ENCODE data around the gene SLC49A3. TPM values are rescaled to one million over a fixed set of nuclear protein-coding genes. Genes with fewer than 3 reads are reported as not detected.
"Not testable (repeated sequence)": the region's sequence is repeated elsewhere in the genome, so short reads cannot be mapped to it uniquely, and the experiment has no call there.

SLC49A3 gene
- total RNA-seq, 1 experiment from 2014 or later, result not detected

GRCh38 chr4:655464-656151 is 33.3 kb downstream of the SLC49A3 start:
- no peak for DNase-seq (ENCODE audit: extremely low read depth, low read depth)

DNA sequence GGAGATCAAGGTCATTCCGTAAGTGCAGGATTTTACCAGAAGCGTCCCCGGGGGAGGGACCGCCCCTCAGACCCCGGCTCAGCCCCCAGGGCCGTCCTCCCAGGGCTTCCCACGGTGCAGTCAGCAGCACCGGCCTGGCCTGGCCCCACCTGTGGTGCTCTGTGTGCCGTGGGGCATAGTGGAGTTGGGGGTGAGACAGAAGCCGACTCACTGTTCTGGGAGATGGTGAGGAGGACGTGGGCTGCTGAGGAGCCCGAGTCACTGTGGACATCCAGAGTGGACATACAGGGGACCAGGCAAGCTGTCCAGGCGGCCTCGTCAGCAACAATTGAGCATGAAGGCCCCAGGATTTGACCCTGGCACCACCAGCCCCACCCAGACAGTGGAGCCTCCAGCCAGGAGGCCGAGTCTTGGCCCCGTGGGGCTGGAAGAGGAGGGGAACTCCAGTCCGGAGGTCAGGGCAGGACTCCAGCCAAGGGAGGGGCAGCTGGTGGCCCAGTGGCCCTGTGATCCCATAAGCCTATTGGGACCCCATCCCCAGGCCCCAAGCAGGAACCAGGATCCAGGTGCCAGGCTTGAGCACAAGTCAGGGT is 34.0 kb downstream of the SLC49A3 start:
- no peak for DNase-seq (ENCODE audit: extremely low read depth, low read depth)

GRCh38 chr4:654503-654845 is 34.5 kb downstream of the SLC49A3 start:
- no peak for DNase-seq (ENCODE audit: extremely low read depth, low read depth)

GRCh38 chr4:653831-654502 is 35.0 kb downstream of the SLC49A3 start:
- DNase-seq (ENCODE audit: extremely low read depth, low read depth), result no peak

DNA sequence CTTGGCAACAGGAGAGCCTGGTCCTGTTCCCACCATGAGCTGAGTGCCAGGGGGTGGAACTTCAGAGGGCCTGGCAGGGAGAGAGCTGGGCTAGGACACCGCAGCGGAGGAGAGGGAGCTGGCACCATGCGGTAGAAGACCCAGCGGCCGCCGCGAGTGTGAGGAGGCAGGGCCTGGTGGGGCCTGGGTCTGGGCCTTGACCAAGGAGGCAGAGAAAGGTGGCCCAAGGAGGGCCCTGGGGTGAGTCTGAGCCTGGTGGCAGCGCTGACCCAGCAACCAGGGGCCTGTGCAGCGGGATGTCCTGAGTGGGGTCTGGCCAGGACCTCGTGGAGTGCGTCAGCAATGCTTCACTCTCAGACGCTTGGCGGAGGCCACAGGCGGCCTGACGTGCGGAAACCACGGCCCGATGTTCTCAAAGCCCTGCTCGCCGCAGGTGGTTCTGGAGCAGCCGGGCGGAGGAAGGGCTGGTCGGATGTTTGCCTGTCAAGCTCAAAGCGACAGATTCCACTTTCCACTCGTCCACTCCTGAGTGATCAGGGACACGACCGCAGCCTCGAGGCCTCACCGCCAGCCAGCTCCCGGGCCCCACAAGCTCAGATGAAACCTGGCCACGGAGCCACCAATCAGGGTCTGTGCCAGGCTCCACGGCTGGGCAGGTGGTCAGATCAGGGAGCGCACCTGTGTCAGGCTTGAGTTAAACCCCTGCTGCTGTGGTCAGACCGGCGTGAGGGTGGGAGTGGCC is 35.7 kb downstream of the SLC49A3 start:
- no peak for DNase-seq (ENCODE audit: extremely low read depth, low read depth)

DNA sequence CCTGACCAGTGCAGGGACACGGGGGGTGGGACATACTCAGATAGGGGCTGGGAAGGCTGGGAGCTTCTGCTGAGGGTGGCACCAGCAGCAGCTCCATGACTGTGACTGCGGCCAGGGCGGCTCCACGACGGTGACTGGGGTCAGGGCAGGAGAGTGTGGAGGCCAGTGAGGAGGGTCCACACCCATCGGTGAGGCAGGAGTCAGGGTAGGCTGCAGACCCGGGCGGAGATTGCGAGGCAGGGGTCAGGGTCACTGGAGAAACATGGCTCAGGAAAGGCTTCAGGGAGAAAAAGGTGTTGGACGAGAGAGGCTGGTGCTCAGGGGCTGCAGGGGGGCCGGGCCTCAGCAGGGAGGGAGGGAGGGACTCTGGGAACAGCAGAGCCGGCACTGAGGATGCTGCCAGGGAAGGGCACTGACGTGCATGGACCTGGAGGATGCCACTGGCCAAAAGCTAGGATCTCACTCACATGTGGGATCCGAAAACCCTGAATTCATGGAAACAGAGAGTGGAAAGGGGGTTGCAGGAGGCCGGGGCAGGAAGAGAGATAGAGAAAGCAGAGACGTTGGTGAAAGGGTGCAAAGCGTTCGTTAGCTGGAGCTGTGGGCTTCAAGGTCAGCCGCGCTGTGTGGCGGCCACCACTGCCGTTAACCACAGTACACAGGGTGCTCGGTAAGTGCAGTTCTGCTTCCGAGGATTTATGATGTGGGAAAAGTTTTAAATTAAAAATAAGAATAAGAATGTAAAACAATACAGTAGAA is 36.9 kb downstream of the SLC49A3 start:
- DNase-seq (ENCODE audit: extremely low read depth, low read depth), result no peak

DNA sequence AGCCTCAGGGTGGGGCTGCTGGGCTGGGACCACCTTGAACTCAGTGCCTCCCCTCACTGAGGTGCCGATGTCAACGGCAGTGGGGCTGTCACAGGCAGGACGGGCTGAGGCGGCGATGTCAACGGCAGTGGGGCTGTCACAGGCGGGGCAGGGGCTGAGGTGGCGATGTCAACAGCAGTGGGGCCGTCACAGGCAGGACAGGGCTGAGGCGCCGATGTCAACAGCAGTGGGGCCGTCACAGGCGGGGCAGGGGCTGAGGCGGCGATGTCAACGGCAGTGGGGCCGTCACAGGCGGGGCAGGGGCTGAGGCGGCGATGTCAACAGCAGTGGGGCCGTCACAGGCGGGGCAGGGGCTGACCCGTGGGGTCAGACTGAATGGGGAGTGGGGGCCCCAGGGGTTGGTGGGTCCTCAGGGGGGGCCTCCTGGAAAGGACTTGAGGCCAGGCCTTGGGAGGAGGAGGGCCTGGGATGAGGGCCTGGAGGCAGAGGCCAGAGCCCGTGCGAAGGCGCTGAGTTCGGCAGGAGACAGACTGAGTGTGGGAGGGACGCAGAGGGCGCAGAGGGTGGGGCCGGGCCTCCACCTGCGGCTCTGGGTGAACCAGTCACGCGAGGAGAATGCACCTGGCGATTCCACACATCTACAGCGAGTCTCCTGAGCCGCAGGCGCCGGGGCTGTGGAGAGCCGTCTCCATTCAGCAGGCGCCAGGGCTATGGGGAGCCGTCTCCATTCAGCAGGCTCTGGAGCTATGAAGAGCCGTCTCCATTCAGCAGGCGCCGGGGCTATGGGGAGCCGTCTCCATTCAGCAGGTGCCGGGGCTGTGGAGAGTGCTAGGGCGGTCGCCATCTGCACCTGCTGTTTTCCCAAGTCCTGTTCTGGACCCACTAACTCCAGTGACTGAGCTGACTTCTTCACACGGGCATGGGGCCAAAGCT is 37.7 kb downstream of the SLC49A3 start:
- DNase-seq (ENCODE audit: extremely low read depth, low read depth), result no peak

DNA sequence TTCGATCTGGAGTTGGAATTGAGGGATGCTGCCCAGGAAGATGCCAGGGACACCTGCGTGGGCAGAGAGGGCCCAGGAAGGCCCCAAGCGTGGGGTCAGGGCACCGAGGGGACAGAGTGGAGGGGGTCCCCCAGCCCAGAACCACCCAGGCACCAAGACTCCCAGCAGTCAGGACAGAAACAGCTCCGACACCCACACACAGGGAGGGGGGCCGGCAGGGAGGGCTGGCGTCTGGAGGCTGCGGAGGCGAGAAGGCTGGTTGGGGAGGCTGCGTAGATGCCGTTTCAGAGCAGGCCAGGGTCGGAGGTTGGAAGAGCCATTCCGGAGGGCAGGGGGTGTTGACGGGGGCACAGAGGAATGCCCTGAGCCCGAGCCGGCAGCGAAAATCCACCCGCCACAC is 38.5 kb downstream of the SLC49A3 start:
- DNase-seq (ENCODE audit: extremely low read depth, low read depth), result no peak

DNA sequence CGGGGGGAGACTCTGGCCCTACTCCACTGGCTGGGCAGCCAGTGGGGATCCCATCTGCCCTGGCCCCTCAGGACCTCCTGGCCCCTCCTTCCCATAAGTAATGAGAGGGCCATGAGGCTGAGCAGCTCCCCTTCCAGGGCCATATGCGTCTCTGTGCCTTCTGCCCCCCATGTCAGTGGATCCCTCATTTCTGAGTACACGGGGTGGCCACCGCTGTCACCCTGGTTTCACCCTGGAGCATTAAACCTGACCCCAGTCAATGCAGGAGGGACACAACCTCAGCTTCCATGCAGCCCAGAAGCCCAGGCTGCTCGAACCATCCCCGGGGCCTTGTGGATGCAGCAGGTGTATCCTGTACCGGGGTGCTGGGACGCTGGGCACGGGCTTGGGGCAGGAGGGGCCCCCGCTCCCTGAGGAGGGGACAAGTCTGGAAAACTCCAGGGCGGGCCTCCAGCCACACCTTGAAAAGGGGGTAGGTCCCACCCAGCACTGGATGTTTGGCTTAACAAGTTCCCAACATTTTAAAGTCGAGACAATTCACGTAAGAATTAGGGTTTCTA is 39.1 kb downstream of the SLC49A3 start:
- DNase-seq (ENCODE audit: extremely low read depth, low read depth), result no peak

GRCh38 chr4:649293-649625 is 39.7 kb downstream of the SLC49A3 start:
- DNase-seq (ENCODE audit: extremely low read depth, low read depth), result no peak

DNA sequence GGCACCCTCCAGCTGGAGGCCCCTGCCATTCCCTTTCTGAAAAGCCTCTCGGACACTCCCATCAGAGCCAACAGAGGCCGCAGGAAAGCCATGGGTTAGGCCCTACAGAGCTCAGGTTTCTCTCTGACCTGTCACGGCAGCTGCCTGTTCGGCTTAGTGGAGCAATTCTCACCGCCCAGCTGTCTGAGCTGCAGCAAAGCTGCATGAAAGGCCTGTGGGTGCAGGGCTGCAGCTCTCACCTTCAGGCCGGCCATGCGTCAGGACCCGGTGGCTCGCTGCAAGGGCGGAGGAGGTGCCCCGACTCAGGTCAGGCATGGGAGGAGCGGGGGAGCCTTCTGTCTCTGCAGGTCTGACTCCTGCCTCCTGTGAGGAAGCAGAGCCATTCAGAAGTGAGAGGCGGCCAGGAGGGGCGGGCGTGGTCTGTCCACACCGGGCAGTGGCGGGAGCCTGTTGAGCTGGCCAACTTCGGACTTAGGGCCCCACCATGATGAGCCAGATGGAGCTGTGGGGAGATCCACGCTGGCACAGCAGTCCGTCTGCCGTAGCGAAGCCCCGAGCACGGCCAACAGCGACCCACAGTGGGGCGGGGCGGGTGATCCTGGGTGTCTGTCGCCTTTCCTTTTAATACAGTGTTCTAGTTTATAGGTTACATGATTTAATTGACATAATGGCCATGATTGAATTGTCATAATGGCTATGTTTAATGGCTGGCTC is 40.2 kb downstream of the SLC49A3 start:
- DNase-seq (ENCODE audit: extremely low read depth, low read depth), result no peak

GRCh38 chr4:647481-647880 is 41.5 kb downstream of the SLC49A3 start:
- no peak for DNase-seq (ENCODE audit: extremely low read depth, low read depth)

DNA sequence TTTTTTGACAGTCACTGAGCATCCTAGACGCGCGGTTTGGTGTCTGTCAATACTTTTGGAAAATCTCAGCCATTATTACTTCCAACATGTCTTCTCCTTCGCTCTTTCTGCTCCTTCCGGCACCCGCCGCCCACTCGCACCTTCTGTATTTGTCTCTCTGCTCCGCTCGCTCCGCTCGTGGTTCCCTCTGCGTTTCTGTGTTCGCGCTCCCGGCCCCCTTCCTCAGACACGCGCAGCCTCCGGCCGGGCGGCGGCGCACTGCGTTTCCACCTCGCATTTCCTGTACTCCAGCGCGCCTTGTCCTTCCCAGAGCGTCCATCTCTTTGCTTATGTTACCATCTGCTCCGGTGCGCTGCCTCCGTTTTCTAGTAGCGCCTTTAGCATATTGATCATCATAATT is 42.5 kb downstream of the SLC49A3 start:
- no peak for DNase-seq (ENCODE audit: extremely low read depth, low read depth)

DNA sequence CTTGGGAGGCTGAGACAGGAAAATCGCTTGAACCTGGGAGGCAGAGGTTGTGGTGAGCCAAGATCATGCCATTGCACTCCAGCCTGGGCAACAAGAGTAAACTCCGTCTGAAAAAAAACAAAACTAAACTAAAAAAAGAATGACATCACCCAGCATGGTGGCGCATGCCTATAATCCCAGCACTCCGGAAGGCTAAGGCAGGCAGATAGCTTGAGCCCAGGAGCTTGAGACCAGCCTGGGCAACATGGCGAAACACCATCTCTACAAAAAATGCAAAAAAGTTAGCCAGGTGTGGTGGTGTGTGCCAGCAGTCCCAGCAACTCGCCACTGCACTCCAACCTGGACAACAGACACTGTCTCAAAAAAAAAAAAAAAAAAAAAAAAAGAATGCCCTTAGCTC is 46.6 kb downstream of the SLC49A3 start:
- DNase-seq (ENCODE audit: extremely low read depth, low read depth), result not testable (repeated sequence)

DNA sequence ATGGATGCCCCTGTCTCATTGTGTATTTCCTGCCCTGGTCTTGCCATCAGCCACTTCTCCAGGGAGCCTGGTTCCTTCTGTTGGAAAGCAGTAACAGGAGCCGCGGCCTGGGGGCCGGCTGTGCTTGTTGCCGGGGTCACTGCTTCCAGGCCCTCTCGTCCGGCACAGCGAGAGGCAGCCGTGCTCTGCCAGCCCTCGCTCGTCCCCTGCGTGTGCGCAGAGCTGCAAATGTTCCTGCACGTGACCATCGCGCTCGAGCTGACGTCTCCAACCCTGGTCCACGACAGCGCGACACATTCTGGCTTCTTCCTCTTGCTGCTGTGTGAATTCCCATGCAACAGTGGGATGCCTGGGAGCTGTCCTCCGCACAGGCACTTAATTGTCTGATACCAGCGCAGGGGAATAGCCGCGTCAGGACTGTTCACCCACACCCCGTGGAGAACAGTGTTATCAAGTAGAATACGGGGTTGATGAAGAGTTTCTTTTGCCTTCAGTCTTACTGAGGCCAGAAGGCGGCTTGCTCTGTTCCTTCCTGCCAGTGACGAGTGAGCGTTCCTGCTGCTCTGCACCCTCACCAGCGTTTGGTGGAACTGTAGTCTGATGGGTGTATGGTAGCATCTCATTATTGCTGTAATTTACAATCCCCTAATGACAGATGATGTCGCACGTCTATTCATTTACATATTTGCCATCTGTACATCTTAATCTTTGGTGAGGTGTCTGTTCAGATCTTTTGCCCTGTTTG is 51.2 kb downstream of the SLC49A3 start:
- no peak for DNase-seq (ENCODE audit: extremely low read depth, low read depth)

- no peak for DNase-seq (ENCODE audit: extremely low read depth, low read depth)
Observed at GRCh38 chr4:636628-637159, 52.3 kb downstream of the SLC49A3 start.

DNA sequence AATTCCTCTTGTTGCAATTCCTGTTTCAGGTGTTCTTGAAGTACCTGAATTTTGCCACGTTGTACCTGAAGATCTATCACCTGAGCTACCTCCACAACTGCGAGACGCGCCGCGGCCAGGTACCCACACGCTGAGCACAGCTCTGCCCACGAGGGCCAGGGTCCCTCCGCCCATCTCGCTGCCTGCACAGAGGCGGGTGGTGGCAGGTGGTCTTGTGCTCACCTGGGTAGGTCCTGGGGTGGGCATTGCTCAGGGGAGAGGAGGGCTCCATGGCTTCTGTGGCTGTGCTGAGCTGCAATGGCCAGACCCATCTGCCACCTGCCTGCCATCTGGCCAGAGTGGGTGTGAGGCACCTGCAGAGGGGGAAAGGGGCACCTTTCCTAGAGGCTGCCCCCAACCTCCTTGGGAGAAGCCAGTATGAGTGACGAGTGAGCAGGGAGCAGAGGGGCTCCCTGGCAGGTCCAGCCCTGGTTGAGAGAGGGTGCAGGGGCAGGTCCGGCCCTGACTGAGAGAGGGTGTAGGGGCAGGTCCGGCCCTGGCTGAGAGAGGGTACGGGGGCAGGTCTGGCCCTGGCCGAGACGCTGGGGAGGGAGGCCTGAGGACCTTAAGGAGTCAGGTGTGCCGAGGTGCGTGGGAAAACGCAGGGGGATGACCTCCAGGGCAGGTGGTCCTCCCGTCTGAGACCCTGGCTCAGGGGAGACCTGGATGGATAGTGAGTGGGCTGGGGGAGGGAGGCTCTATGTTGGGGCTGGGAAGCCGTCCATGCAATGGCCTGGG is 52.9 kb downstream of the SLC49A3 start:
- no peak for DNase-seq (ENCODE audit: extremely low read depth, low read depth)

Data from NCI-H460 (cell line).